Neutrophil (primary cell): Measurements from ENCODE around the gene MPL.

Experiments used
- H3K27ac ChIP-seq: fragments of 200-600 bp; sonication (generic); 2 replicates; pipeline ENCODE4 v1.5.1; 2016; ENCODE audit warnings: mild to moderate bottlenecking, moderate library complexity
- H3K27me3 ChIP-seq: fragments of 200-600 bp; sonication (generic); 2 replicates; pipeline ENCODE4 v1.6.0; 2016; ENCODE audit warnings: mild to moderate bottlenecking
- H3K36me3 ChIP-seq: fragments of 200-600 bp; sonication (generic); 2 replicates; pipeline ENCODE4 v1.5.1; 2017
- H3K4me1 ChIP-seq, 2 experiments: fragments of 200-600 bp in 1 of 2; sonication (generic) in 1 of 2; 1 replicate in 1 of 2; 2 replicates in 1 of 2; pipeline versions ENCODE4 v1.5.1 to v1.6.1; 2013 to 2016; ENCODE audit warnings: low read depth in 1 of 2, low read length in 1 of 2, mild to moderate bottlenecking in 1 of 2, moderate library complexity in 1 of 2; ENCODE audit not compliant: control insufficient read depth in 1 of 2, insufficient read depth in 1 of 2
- H3K4me3 ChIP-seq, 2 experiments: fragments of 200-600 bp in 1 of 2; sonication (generic) in 1 of 2; 1 replicate in 1 of 2; 2 replicates in 1 of 2; pipeline ENCODE4 v1.5.1; 2013 to 2016; ENCODE audit warnings: low read depth in 1 of 2, low read length in 1 of 2, mild to moderate bottlenecking in 1 of 2, moderate library complexity in 1 of 2
- H3K9me3 ChIP-seq: fragments of 200-600 bp; sonication (generic); 2 replicates; pipeline ENCODE4 v1.5.1; 2016
- CTCF ChIP-seq: fragments of 200-600 bp; sonication (generic); IDR thresholded peaks from 2 replicates; pipeline ENCODE4 v1.5.1; 2016; ENCODE audit warnings: antibody characterized with exemption

MPL gene

GRCh38 chr1:43299101-43299500 lies 38.5 kb upstream of the MPL start:
- no peaks in the 10 kb centered on the region for H3K9me3 ChIP-seq
- TF ChIP-seq CTCF, result no peak
- no peak overlapping the region for H3K27ac ChIP-seq
- H3K27me3 ChIP-seq, result no peaks in the 10 kb centered on the region
- no peak overlapping the region for H3K4me3 ChIP-seq
- H3K4me1 ChIP-seq, result no peaks in the 10 kb centered on the region
- no peaks in the 10 kb centered on the region for H3K36me3 ChIP-seq

DNA sequence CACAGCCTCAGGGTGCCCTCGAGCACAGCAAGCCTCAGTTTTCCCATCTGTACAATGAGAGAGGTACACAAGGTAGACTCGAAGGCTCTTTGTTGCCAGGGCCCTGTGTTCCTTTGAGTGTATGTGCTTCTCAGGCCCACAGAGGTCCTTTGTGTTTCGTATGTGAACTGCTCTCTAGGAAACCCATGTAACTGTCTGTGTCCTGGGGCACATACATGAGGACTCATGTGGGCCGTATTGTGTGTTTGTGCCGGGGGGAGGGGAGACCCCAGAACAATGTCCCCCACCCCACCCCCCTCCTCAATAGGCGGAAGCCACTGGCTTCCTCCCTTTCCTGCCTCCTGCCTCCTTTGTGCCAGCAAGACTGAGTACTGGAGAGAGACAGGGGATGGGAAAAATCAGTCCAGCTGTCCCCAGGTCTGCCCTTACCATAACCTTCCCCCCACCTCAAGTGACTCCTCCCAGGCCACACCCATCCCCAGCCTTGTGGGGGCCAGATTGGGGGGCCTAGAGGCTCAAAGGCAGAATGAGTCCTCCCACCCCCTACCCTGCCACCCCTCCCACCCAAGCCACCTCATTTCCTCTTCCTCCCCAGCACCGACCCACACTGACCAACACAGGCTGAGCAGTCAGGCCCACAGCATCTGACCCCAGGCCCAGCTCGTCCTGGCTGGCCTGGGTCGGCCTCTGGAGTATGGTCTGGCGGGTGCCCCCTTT lies 37.1 kb upstream of the MPL start, which contains the start of gene TIE1:
TIE1 (plus strand) TSS at position 605 of the 717 bp plus-strand sequence; CDS start at position 695, 90 bp downstream.
- Histone ChIP-seq H3K9me3 (no peaks in the 10 kb centered on the region), H3K4me3 (no peak within 1 kb of the TSS), H3K36me3 (no peaks in the 10 kb centered on the region), H3K27ac (no peak within 1 kb of the TSS), H3K4me1 (no peaks in the 10 kb centered on the region), H3K27me3 (no peaks in the 10 kb centered on the region)
- no peak for TF ChIP-seq CTCF

- Histone ChIP-seq H3K36me3 (no peaks in the 10 kb centered on the region), H3K4me3 (no peak overlapping the region), H3K4me1 (no peaks in the 10 kb centered on the region), H3K27ac (no peak overlapping the region), H3K9me3 (no peaks in the 10 kb centered on the region), H3K27me3 (no peaks in the 10 kb centered on the region)
- TF ChIP-seq CTCF, result no peak
These were observed 35.4 kb upstream of the MPL start for GRCh38 chr1:43302201-43302600.

DNA sequence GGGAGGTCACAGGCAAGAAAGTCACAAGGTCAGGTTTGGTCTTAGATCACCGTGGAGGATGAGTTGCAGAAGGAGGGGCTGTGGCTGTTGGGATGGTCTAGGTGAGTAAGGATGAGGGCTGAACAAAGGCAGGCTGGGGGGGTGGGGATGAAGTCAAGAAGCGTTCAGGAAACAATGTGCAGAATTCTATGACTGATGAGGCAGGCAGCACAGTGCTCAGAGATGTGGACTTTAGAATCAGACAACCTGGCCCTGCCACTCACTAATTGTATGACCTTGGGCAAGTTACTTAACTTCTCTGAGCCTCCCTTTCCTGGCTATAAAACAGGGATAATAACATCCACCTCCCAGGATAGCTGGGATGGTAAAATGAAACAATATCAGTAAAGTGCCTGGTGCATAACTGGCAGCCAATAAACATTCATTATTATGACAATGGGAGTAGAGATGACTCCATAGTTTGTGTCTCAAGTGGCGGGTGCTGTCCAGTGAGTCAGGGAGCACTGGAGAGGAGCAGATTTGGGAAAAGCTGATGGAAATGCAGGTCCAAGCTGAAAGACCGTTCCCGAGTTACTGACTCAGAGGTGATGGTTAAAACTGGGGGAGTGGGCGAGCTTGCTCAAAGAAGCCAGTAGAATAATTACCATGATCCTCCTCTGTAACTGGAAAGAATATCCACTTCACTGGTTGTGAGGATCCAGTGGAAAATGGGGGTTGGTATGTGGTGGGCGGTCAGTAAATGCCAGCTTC lies 34.7 kb upstream of the MPL start:
- H3K4me3 ChIP-seq, result no peak overlapping the region
- H3K36me3 ChIP-seq, result no peaks in the 10 kb centered on the region
- no peaks in the 10 kb centered on the region for H3K9me3 ChIP-seq
- no peaks in the 10 kb centered on the region for H3K4me1 ChIP-seq
- TF ChIP-seq CTCF, result no peak
- no peaks in the 10 kb centered on the region for H3K27me3 ChIP-seq
- H3K27ac ChIP-seq, result no peak overlapping the region

GRCh38 chr1:43303471-43304313 lies 33.9 kb upstream of the MPL start:
- Histone ChIP-seq H3K36me3 (no peaks in the 10 kb centered on the region), H3K4me1 (no peaks in the 10 kb centered on the region), H3K27ac (no peak overlapping the region), H3K27me3 (no peaks in the 10 kb centered on the region), H3K9me3 (no peaks in the 10 kb centered on the region), H3K4me3 (no peak overlapping the region)
- TF ChIP-seq CTCF, result no peak
